Kidney (tissue), 14 donors: ENCODE data around the gene NOD1. TPM values are rescaled to one million over a fixed set of nuclear protein-coding genes. Genes with fewer than 3 reads are reported as not detected.
A peak's percentile ranks its signal among the peaks of the same experiment; 100 is the strongest.
"Not testable (repeated sequence)": the region's sequence is repeated elsewhere in the genome, so short reads cannot be mapped to it uniquely, and the experiment has no call there.

ENCODE experiments used
- DNase-seq, 5 donors: peaks; one replicate each; pipeline ENCODE4 v3.0.0-alpha.2; 2013 to 2020
- FAIRE-seq: peaks from 2 replicates; lab custom pipeline; 2012; peaks lifted over from hg19 to GRCh38; lab: Jason Lieb, UNC
- H3K27ac ChIP-seq, 2 donors: one replicate each; pipeline ENCODE4 v1.7.0; 2013; ENCODE audit warnings: low read depth in 2 of 2, low read length in 2 of 2, inconsistent platforms in 1 of 2
- H3K27me3 ChIP-seq: one replicate; pipeline ENCODE4 v1.7.1; 2013; ENCODE audit warnings: low read length, inconsistent platforms; ENCODE audit not compliant: control insufficient read depth, insufficient read depth
- H3K36me3 ChIP-seq, 3 donors: one replicate each; pipeline versions ENCODE4 v1.7.0 to v1.7.1; 2013; ENCODE audit warnings: low read length in 3 of 3, control low read depth in 1 of 3, inconsistent platforms in 1 of 3; ENCODE audit not compliant: insufficient read depth in 3 of 3, control insufficient read depth in 2 of 3
- H3K4me1 ChIP-seq, 3 donors: one replicate each; pipeline versions ENCODE4 v1.7.0 to v1.7.1; 2013; ENCODE audit warnings: low read length in 3 of 3, inconsistent platforms in 1 of 3, low read depth in 1 of 3; ENCODE audit not compliant: control insufficient read depth in 2 of 3, insufficient read depth in 2 of 3
- H3K4me3 ChIP-seq, 3 donors: one replicate each; pipeline versions ENCODE4 v1.7.0 to v1.8.1; 2013; ENCODE audit warnings: low read length in 3 of 3, control low read depth in 1 of 3, inconsistent platforms in 1 of 3
- H3K9ac ChIP-seq, 3 donors: one replicate each; pipeline versions ENCODE4 v1.7.0 to v1.7.1; 2013; ENCODE audit warnings: low read length in 3 of 3, control low read depth in 1 of 3, inconsistent platforms in 1 of 3
- H3K9me3 ChIP-seq, 3 donors: one replicate each; pipeline versions ENCODE4 v1.7.0 to v1.7.1; 2013; ENCODE audit warnings: low read length in 3 of 3, control low read depth in 1 of 3, inconsistent platforms in 1 of 3; ENCODE audit not compliant: control insufficient read depth in 2 of 3, insufficient read depth in 1 of 3
- intact Hi-C: fragments of 100-400 bp; cut with DNase I; formaldehyde crosslinking; loops from one replicate; pipeline ENCODE4 v1.11.1; 2022
- polyA plus RNA-seq: library from polyadenylated mRNA; stranded (reverse); fragments of 350-450 nt; fragmentation: Illumina TruSeq; extraction: RNeasy Lipid Tissue Mini Kit (QIAGEN cat#74804); gene quantifications from one replicate; pipeline ENCODE4 v1.2.3, GENCODE V29; 2014; ENCODE audit warnings: low read depth, low replicate concordance; ENCODE audit not compliant: insufficient read depth
- total RNA-seq: library from RNA; stranded (reverse); fragmentation: NEBNext Ultra II Directional; extraction: Animal tissue kit (Norgen Biotek cat#: 25700); gene quantifications from one replicate; pipeline ENCODE4 v1.2.1, GENCODE V29; 2021
- TF ChIP-seq, protein P1 (sequence below): IDR thresholded peaks from 3 replicates; pipeline ENCODE4 v1.5.1; 2012; ENCODE audit warnings: mild to moderate bottlenecking, moderate library complexity, borderline replicate concordance; ENCODE audit not compliant: insufficient read depth; ENCODE audit errors: extremely low read depth
- donor health status: control.
- donor health status: control.
- donor health status: control.
- donor health status: control.
- donor health status: control.
- donor health status: DM: yes; HTN: yes; CAD: no.
- donor health status: Normal renal cell carcinoma (clear cell type).

NOD1 gene
- total and polyA plus RNA-seq, 2 donors from 2014 or later, result 3.8 to 15.6 TPM

DNA sequence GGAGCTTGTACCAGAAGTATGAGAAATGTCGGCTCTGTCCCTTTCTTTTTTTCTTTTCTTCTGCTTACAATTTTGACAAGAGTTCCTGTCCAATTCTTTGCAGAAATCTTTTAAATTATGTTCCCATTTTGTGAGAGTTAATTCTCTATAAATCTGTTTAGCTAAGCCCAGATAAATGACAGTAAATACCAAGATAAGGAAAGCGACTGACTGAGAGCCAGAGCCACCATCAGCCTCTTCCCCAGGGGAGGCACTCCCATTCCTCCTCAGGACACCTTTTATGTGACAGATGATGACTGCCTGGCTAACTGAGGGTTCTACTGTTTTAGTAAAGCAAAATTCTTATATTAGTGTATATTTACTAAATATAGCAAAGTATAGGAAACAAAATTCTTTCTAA, 32.9 kb upstream of the NOD1 start:
- intact Hi-C loops, result no loop called here
- peaks cover 0 to 4% (median 0%) of the 10 kb centered on the region in 3 donors for H3K4me1 ChIP-seq
- H3K9ac ChIP-seq, result no peak overlapping the region
- FAIRE-seq (no peak), DNase-seq (no peak)
- no peak overlapping the region for H3K4me3 ChIP-seq
- TF ChIP-seq, protein P1, sequence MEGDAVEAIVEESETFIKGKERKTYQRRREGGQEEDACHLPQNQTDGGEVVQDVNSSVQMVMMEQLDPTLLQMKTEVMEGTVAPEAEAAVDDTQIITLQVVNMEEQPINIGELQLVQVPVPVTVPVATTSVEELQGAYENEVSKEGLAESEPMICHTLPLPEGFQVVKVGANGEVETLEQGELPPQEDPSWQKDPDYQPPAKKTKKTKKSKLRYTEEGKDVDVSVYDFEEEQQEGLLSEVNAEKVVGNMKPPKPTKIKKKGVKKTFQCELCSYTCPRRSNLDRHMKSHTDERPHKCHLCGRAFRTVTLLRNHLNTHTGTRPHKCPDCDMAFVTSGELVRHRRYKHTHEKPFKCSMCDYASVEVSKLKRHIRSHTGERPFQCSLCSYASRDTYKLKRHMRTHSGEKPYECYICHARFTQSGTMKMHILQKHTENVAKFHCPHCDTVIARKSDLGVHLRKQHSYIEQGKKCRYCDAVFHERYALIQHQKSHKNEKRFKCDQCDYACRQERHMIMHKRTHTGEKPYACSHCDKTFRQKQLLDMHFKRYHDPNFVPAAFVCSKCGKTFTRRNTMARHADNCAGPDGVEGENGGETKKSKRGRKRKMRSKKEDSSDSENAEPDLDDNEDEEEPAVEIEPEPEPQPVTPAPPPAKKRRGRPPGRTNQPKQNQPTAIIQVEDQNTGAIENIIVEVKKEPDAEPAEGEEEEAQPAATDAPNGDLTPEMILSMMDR, result no peak
- no peaks in the 10 kb centered on the region for H3K9me3 ChIP-seq
- H3K27ac ChIP-seq, result no peak overlapping the region
- no peaks in the 10 kb centered on the region for H3K36me3 ChIP-seq
- no peaks in the 10 kb centered on the region for H3K27me3 ChIP-seq

GRCh38 chr7:30510124-30511075, 31.8 kb upstream of the NOD1 start:
- H3K9ac ChIP-seq, result no peak overlapping the region
- peak overlapping the region in 1 of 2 donors; percentile 40 for H3K27ac ChIP-seq
- FAIRE-seq (peak; percentile 80), DNase-seq (peak in 2 of 5 donors; percentile 33 to 46)
- intact Hi-C loops, result no loop called here
- no peaks in the 10 kb centered on the region for H3K27me3 ChIP-seq
- H3K4me1 ChIP-seq, result peaks cover 0 to 4% (median 0%) of the 10 kb centered on the region in 3 donors
- H3K9me3 ChIP-seq, result no peaks in the 10 kb centered on the region
- TF ChIP-seq, protein P1, result peak; percentile 68
- no peaks in the 10 kb centered on the region for H3K36me3 ChIP-seq
- H3K4me3 ChIP-seq, result no peak overlapping the region

GRCh38 chr7:30509171-30509857, 30.7 kb upstream of the NOD1 start:
- H3K36me3 ChIP-seq, DNase-seq, H3K4me1 ChIP-seq, H3K27ac ChIP-seq, H3K4me3 ChIP-seq, FAIRE-seq, H3K9me3 ChIP-seq, intact Hi-C loops, H3K9ac ChIP-seq, H3K27me3 ChIP-seq: not testable (repeated sequence)

GRCh38 chr7:30507346-30507900, 28.8 kb upstream of the NOD1 start:
- FAIRE-seq, DNase-seq, H3K36me3 ChIP-seq, intact Hi-C loops, H3K4me3 ChIP-seq, H3K9ac ChIP-seq, H3K27ac ChIP-seq, H3K27me3 ChIP-seq, H3K9me3 ChIP-seq: not testable (repeated sequence)
- H3K4me1 ChIP-seq, result peaks cover 0 to 12% (median 8%) of the 10 kb centered on the region in 3 donors
